CD4-positive, alpha-beta T cell treated with Interferon gamma for 1 hour (primary cell): ENCODE measurements around the gene SHC3.

Experiments used
- DNase-seq: peaks from one replicate; pipeline ENCODE4 v3.0.0-alpha.2; 2020

SHC3 gene

GRCh38 chr9:89153232-89154017, 25.2 kb downstream of the SHC3 start:
- peak; percentile 51 for DNase-seq

- no peak for DNase-seq
Measured at GRCh38 chr9:89149726-89150125, 28.9 kb downstream of the SHC3 start.

DNA sequence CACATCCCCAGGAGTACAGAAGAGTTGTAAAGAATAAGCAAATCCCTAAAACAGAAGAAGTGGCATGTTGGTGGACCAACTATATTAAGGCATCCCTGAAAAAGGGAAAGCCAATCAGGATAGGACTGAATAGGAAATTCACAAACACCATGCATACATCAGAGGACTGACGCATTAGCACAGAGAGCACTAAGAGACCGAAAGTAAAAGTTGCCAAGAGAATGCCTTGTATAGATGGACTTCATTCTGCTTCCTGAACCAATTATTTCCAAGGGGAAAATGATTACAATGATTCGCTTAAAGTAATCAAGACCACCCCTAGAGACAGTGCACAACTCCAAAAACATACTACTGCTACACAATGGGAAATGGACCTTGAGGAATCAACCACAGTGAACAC, 33.5 kb downstream of the SHC3 start:
- DNase-seq, result no peak

- no peak for DNase-seq
Measured at GRCh38 chr9:89144238-89144637, 34.4 kb downstream of the SHC3 start.

GRCh38 chr9:89143266-89143665, 35.4 kb downstream of the SHC3 start:
- no peak for DNase-seq

DNA sequence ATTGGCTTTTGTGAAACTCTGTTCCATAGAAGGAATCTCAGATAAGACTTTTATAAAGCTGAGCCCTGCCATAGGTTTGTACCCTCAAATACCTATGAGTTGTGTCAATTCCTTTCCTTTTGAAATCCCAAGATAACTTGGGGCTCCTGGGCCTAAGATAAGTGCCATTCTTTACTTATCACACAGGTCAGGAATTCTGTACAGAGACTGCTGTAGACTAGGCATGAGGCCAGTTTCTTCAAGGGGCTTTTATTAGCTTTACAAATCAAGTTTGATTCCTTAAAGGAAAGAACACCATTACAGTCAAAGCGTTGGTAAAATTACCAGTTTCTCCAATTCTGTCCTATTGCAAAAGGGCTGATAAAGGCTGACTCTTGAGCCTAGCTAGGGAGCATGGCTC, 39.2 kb downstream of the SHC3 start:
- DNase-seq, result no peak

- DNase-seq, result no peak
Measured at GRCh38 chr9:89138463-89139390, 39.9 kb downstream of the SHC3 start.

DNA sequence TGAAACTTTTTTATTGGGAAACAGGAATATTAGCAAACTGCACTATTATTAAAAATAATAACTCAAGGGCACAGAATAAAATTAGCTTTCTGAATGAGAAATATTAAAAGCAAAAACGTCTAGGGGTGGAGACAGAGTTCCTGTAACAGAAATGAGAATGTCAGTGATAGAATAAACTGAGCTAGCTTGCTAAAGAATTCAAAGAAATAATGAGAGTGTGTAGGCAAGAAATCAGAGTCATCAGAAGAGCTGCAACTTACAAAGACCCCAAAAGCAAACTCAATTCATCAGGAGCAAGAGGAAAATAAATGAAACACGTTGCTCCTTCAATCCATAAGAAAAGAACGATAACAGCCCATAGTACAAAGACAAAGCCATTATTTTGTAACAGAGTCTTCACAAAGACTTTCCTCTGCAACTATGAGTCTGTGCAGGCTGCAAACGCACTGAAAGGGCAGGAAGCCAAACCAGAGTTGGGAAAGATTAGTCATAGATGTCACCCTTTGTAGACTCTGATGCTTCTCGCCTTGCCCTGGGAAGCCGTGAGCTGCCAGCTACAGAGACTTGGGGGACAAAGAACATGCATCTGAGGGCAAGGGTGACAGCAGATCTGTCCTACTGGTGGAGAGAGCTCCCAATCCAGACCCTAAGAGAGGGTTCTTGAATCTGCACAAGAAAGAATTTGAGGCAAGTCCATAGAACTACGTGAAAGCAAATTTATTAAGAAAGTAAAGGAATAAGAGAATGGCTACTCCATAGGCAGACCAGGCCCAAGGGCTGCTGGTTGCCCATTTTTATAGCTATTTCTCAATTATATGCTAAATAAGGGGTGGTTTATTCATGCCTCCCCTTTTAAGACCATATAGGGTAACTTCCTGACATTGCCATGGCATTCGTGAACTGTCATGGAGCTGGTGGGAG, 40.8 kb downstream of the SHC3 start:
- DNase-seq, result no peak

GRCh38 chr9:89135591-89136166, 42.9 kb downstream of the SHC3 start:
- no peak for DNase-seq

DNA sequence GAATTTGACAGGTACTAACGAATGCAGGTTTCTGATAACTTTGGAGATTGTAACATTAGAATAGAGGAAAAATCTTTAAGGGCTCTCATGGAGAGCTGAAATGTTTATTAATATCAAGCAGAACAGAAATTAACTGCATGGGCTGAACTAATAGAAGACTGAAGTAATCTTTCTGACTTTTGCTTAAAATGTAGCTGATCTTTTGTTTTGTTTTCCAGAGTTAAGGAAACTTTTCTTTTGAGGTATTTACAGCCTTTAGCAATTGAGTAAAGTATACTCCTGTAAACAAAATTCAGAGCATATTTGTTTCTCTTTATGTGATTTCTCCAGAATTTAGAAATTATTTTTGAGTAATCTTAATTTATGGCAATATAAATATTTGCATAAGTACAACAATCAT, 43.9 kb downstream of the SHC3 start:
- DNase-seq, result no peak

DNA sequence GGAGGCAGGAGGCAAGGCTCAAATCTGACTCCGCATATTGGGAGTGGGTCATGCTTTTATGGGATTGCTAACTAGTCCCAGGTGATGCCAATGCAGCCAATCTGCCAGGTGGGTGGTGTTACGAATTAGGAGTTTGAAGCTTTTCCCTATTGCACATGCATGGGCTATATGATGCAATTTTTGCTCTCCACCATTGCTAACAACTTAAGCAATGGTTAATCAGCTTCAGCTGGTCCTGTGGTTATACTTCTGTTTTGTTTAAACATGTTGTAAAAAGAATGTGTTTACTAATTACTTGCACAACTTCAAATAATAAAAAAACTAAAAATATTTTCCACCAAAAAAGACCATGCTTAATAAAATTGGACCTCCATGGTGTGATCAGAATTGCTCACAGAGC, 55.7 kb downstream of the SHC3 start:
- DNase-seq, result no peak

DNA sequence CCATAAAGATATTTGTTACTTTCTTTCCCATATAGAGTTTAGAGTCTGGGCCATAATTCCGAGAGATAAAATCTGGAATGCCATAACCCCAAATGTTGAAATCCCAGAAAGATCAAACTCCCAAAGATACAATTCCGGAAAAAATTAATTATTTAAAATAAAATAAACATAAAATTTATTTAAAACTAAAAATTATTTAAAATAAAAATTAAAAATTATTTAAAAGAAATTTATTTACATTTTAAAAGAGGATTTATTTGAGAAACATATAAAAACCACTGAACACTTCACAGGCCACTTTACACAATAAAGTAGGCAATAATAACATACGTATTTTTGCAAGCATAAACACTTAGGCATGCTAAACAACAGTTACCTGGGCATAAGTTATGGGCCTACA, 57.9 kb downstream of the SHC3 start:
- DNase-seq, result no peak

GRCh38 chr9:89116805-89117192, 61.8 kb downstream of the SHC3 start:
- DNase-seq, result no peak

DNA sequence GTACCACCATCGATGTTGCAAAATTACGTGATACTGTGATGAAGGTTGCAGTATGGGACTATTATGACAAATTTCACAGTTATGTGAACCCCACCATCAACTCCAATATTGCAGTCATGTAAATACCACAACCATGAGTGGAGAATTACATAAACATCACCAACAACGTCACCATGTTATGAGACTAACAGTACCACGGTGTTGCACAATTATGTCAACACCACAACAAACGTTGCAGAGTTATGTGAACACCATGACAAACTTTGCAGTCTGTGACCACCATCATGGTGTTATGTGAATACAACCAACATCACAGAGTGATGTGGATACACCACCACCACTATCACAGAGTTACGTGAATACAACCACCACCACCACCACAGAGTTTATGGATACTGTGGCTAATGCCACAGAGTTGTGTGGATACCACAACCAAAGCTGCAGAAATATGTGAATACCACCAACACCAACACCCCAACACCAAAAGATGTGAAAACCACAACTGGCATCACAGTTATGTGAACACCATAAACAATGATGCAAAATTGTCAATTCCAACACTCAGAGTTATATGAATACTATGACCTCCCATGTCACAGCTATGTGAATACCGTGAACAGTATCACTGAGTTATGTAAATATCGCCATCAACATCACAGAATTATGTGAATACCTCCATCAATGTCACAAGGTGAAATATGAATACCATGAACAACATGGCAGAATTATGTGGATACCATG, 62.4 kb downstream of the SHC3 start:
- no peak for DNase-seq

DNA sequence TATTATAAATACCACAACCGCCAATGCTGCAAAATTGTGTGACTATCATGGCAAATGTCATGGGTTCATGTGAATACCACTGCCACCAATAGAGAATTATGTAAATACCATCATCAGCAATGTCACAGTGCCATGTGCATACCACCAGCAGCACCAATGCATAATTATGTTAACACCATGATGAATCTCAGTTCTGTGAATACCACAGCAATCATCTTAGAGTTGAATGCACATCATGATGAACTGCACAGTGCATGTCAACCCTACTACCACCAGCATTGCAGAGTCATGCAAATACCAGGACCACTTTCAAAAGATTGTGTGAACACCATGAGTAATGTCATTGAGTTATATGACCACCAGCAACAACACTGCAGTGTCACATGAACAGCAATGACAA, 63.2 kb downstream of the SHC3 start:
- DNase-seq, result no peak

DNA sequence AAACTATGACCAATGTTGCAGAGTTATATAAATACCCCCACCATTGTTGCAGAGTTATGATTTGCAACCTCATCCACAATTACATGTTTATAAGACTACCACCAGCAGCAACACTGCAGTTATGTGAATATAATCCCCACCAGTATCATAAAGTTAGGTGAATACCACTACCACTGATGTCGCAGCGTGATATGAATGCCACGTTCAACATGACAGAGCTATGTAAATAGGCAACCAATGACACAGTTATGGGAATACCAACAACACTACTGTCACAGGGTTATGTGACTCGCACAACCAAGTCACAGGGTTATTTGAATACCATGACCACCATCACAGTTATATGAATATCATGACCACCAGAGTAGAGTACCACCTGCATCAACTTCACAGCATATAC, 63.9 kb downstream of the SHC3 start:
- no peak for DNase-seq

GRCh38 chr9:89113851-89114250, 64.8 kb downstream of the SHC3 start:
- no peak for DNase-seq

GRCh38 chr9:89112243-89112642, 66.4 kb downstream of the SHC3 start:
- DNase-seq, result no peak

GRCh38 chr9:89109666-89110065, 69.0 kb downstream of the SHC3 start:
- no peak for DNase-seq

- DNase-seq, result no peak
Measured at GRCh38 chr9:89107406-89107805, 71.2 kb downstream of the SHC3 start.

DNA sequence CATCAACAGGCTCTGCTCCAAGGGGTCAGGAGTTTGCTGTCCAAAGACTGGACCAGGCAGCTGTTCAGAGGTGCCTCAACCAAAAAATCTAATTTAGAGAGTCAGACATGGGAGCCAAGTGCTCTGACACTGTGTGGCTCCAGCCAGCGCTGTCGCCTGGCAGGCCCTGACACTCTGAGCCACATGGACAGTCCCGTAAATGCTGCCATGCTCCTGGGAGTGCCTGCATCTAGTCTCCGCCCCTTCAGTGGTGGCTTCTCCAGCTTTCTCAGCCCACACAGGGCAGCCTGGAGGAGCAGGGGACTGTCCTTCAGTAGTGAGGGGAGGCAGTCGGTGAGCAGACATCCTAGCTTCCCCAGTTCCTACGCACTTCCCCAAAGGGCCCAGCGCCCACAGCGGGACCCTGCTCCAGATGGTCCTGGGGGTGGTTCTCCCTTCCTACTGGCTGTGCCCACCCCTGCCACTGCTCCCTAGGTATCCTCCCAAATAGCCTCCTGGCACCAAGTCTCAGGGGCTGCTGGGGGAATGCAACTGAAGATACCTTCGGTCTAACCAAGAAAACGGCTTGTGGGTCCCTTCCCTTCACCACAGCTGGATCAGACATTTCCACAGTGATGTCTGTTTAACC, 72.3 kb downstream of the SHC3 start:
- DNase-seq, result no peak

- DNase-seq, result no peak
Measured at GRCh38 chr9:89104821-89105220, 73.8 kb downstream of the SHC3 start.
